Fibroblast of lung (primary cell): ENCODE results near the gene RAPGEF3.

Source experiments
- EZH2 ChIP-seq: IDR thresholded peaks from 2 replicates; pipeline ENCODE4 v1.5.1; 2012; ENCODE audit warnings: low read length, control low read depth, mild to moderate bottlenecking; ENCODE audit errors: missing control alignments
- TF ChIP-seq, protein P1 (sequence below), 2 donors: IDR thresholded peaks in 1 of 2; conservative IDR thresholded peaks in 1 of 2; 1 replicate in 1 of 2; 2 replicates in 1 of 2; pipeline ENCODE4 v1.5.1; 2011 to 2012; ENCODE audit warnings: low read length in 2 of 2, control low read depth in 1 of 2, inconsistent platforms in 1 of 2, low read depth in 1 of 2, mild to moderate bottlenecking in 1 of 2

DNA sequence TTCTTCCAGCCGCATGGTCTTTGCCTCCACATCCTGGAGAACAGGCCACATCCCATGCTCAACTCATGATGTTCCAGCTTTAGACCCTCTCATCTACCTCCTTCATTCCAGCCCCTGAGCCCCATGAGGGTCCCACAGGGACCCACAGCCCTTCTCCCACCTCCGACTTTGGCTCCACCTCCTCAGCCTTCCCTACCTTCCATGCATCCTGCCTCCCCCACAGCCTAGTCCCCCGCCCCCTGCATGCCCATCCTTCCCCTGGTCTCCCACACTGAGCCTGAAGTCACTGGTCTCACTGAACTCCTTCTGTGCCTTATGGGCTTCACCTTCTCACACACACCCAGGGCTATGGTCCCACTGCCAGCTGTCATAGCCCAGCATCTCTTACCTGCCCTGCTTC lies 9.8 kb downstream of the RAPGEF3 start:
- TF ChIP-seq, protein P1, sequence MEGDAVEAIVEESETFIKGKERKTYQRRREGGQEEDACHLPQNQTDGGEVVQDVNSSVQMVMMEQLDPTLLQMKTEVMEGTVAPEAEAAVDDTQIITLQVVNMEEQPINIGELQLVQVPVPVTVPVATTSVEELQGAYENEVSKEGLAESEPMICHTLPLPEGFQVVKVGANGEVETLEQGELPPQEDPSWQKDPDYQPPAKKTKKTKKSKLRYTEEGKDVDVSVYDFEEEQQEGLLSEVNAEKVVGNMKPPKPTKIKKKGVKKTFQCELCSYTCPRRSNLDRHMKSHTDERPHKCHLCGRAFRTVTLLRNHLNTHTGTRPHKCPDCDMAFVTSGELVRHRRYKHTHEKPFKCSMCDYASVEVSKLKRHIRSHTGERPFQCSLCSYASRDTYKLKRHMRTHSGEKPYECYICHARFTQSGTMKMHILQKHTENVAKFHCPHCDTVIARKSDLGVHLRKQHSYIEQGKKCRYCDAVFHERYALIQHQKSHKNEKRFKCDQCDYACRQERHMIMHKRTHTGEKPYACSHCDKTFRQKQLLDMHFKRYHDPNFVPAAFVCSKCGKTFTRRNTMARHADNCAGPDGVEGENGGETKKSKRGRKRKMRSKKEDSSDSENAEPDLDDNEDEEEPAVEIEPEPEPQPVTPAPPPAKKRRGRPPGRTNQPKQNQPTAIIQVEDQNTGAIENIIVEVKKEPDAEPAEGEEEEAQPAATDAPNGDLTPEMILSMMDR (conservative IDR thresholded peaks at IDR 0.05 in 1 of 2, IDR thresholded peaks at IDR 0.05 in 1 of 2; ENCODE audit: low read depth in 1 of 2, low read length in 2 of 2), result no peak
- no peak for TF ChIP-seq EZH2
